Measurements from ENCODE around the gene LRRC8C. TPM values are rescaled to one million over a fixed set of nuclear protein-coding genes. Genes with fewer than 3 reads are reported as not detected.

The LRRC8C gene
- total RNA-seq, 1 donor from 2014 or later = 12.6 TPM

GRCh38 chr1:89734442-89734841, 101.5 kb downstream of the LRRC8C start:
- H3K27ac ChIP-seq = peak overlapping the region; percentile 5
- no peaks in the 10 kb centered on the region for H3K9me3 ChIP-seq
- H3K36me3 ChIP-seq = no peaks in the 10 kb centered on the region
- H3K4me1 ChIP-seq = peaks cover 11% of the 10 kb centered on the region
- H3K27me3 ChIP-seq = no peaks in the 10 kb centered on the region
- DNase-seq (no peak), ATAC-seq (no peak)
- no peak for TF ChIP-seq CTCF (IDR thresholded peaks at IDR 0.05)
- no peak overlapping the region for H3K4me3 ChIP-seq
- intact Hi-C loops (cut with DNase I) = no loop called here

- ATAC-seq (peak; percentile 73), DNase-seq (no peak)
- intact Hi-C loops (cut with DNase I) = no loop called here
- no peaks in the 10 kb centered on the region for H3K27me3 ChIP-seq
- H3K4me1 ChIP-seq = peaks cover 11% of the 10 kb centered on the region
- H3K27ac ChIP-seq = no peak overlapping the region
- no peak overlapping the region for H3K4me3 ChIP-seq
- H3K36me3 ChIP-seq = no peaks in the 10 kb centered on the region
- TF ChIP-seq CTCF (IDR thresholded peaks at IDR 0.05) = no peak
- no peaks in the 10 kb centered on the region for H3K9me3 ChIP-seq
Measured at GRCh38 chr1:89735479-89735878, 102.6 kb downstream of the LRRC8C start.

GRCh38 chr1:89736937-89737733, 104.2 kb downstream of the LRRC8C start:
- Histone ChIP-seq H3K36me3 (no peaks in the 10 kb centered on the region), H3K27ac (no peak overlapping the region), H3K4me3 (no peak overlapping the region), H3K4me1 (peaks cover 11% of the 10 kb centered on the region), H3K9me3 (no peaks in the 10 kb centered on the region), H3K27me3 (no peaks in the 10 kb centered on the region)
- DNase-seq = no peak
- TF ChIP-seq CTCF (IDR thresholded peaks at IDR 0.05) = no peak
- ATAC-seq = peak; percentile 57
- intact Hi-C loops (cut with DNase I) = no loop called here

- no peak for TF ChIP-seq CTCF (IDR thresholded peaks at IDR 0.05)
- H3K27ac ChIP-seq = no peak overlapping the region
- DNase-seq = no peak
- no peak overlapping the region for H3K4me3 ChIP-seq
- H3K36me3 ChIP-seq = no peaks in the 10 kb centered on the region
- intact Hi-C loops (cut with DNase I) = no loop called here
- ATAC-seq = no peak
- peaks cover 11% of the 10 kb centered on the region for H3K4me1 ChIP-seq
- no peaks in the 10 kb centered on the region for H3K9me3 ChIP-seq
- no peaks in the 10 kb centered on the region for H3K27me3 ChIP-seq
Measured at GRCh38 chr1:89737985-89738510, 105.1 kb downstream of the LRRC8C start.

GRCh38 chr1:89739013-89739843, 106.3 kb downstream of the LRRC8C start:
- no peak for TF ChIP-seq CTCF (IDR thresholded peaks at IDR 0.05)
- no peaks in the 10 kb centered on the region for H3K9me3 ChIP-seq
- ATAC-seq = peak; percentile 81
- H3K4me1 ChIP-seq = peaks cover 11% of the 10 kb centered on the region
- intact Hi-C loops (cut with DNase I) = no loop called here
- peak overlapping the region; percentile 7 for H3K27ac ChIP-seq
- no peak for DNase-seq
- no peak overlapping the region for H3K4me3 ChIP-seq
- no peaks in the 10 kb centered on the region for H3K36me3 ChIP-seq
- no peaks in the 10 kb centered on the region for H3K27me3 ChIP-seq

All from upper lobe of right lung (tissue), 1 donor.